ENCODE measurements around the gene COL1A2. TPM values are rescaled to one million over a fixed set of nuclear protein-coding genes. Genes with fewer than 3 reads are reported as not detected.
A peak's percentile ranks its signal among the peaks of the same experiment; 100 is the strongest.

Gene COL1A2
- total and polyA plus RNA-seq, 2 of the 8 experiments (the other 6 are each of a cell fraction or from before 2014, with no cell fraction given): 45.2 to 87.2 TPM

DNA sequence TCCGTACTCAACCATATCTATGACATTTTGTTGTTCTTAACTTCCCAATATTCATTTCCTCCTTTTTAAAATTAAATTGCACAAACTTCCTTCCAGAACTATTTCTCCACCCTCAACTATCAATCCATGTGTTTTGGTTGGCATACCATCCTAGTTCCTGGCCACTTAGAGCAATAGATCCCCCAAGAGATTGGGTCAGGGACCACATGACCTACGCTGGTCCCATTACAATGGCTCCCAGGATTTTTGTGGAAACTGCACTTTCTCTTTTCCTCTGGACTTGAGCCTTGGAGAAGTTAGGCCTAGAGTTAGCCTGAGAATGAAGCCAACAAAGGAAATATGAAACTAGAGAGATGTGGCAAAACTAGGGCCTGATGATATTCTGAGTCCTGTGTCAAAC lies 59.2 kb downstream of the COL1A2 start:
- Histone ChIP-seq H3K4ac (replicated peaks; ENCODE audit: insufficient read length, low read depth, low read length) (no peak overlapping the region), H2BK15ac (ENCODE audit: low read length) (no peak overlapping the region), H4K91ac (replicated peaks; ENCODE audit: insufficient read length, low read length) (no peak overlapping the region), H3K4me2 (ENCODE audit: insufficient read depth in 1 of 2, low read depth in 2 of 2, low read length in 2 of 2) (no peak overlapping the region), H3K4me3 (ENCODE audit: extremely low read depth in 1 of 4, insufficient read depth in 2 of 4, low read depth in 3 of 4, low read length in 4 of 4) (no peak overlapping the region), H3K27ac (ENCODE audit: low read depth, low read length) (no peak overlapping the region), H3K79me1 (ENCODE audit: low read depth, low read length) (no peaks in the 10 kb centered on the region), H3K56ac (replicated peaks; ENCODE audit: insufficient read length, low read depth, low read length) (no peak overlapping the region), H2BK120ac (replicated peaks; ENCODE audit: low read depth, low read length) (no peak overlapping the region), H4K20me1 (replicated peaks in 1 of 2; ENCODE audit: control insufficient read depth in 1 of 2, insufficient read depth in 2 of 2, low read length in 2 of 2) (no peaks in the 10 kb centered on the region), H3K14ac (ENCODE audit: insufficient read length) (no peak overlapping the region), H3K23me2 (ENCODE audit: low read depth, low read length) (no peaks in the 10 kb centered on the region), H4K5ac (ENCODE audit: insufficient read length, low read depth, low read length) (no peak overlapping the region), H2BK20ac (ENCODE audit: low read length) (no peak overlapping the region), H3K79me2 (ENCODE audit: control insufficient read depth in 1 of 2, insufficient read depth in 2 of 2, low read length in 2 of 2) (no peaks in the 10 kb centered on the region), H3K9ac (replicated peaks in 1 of 4; ENCODE audit: extremely low read depth in 1 of 4, low read depth in 3 of 4, low read length in 3 of 4) (no peak overlapping the region), H3K23ac (ENCODE audit: insufficient read length) (no peak overlapping the region), H2BK5ac (ENCODE audit: low read depth, low read length) (no peak overlapping the region), H4K8ac (ENCODE audit: extremely low read depth, insufficient read depth, low read length) (no peak overlapping the region), H2BK12ac (ENCODE audit: low read depth, low read length) (no peak overlapping the region), H3K27me3 (replicated peaks in 1 of 4; ENCODE audit: control insufficient read depth in 3 of 4, extremely low read depth in 1 of 4, insufficient read depth in 3 of 4, low read length in 3 of 4) (peaks cover 0 to 3% (median 0%) of the 10 kb centered on the region in 4 experiments; a peak in 1 of 7 replicates), H3K18ac (ENCODE audit: extremely low read depth, low read length) (no peak overlapping the region), H3K4me1 (replicated peaks in 1 of 4; ENCODE audit: control insufficient read depth in 3 of 4, insufficient read depth in 4 of 4, low read length in 3 of 4) (no peaks in the 10 kb centered on the region), H3K9me3 (ENCODE audit: insufficient read depth in 2 of 2, low read depth in 1 of 2, low read length in 1 of 2) (no peaks in the 10 kb centered on the region), H2AFZ (ENCODE audit: low read length) (0 out of 2 replicates have a peak overlapping the region, but pooled peaks have one; percentile 70), H3K36me3 (ENCODE audit: control insufficient read depth in 2 of 4, insufficient read depth in 4 of 4, low read length in 3 of 4) (no peaks in the 10 kb centered on the region), H2AK5ac (ENCODE audit: low read depth, low read length) (no peak overlapping the region)
- POLR2A ChIA-PET (ENCODE audit: partially characterized antibody): no interaction called here
- WGBS, 2 experiments (ENCODE audit: extremely low coverage in 1 of 2, insufficient coverage in 1 of 2, insufficient read length in 1 of 2, insufficient replicate concordance in 2 of 2, low coverage in 1 of 2, low lambda C conversion rate in 2 of 2, missing lambda C conversion rate in 1 of 2): 85 to 100% methylated on average over 1 to 2 of the region's 2 CpGs
- no peak for FAIRE-seq
- no peak for DNase-seq (ENCODE audit: low read depth in 1 of 2, low spot score in 2 of 2)
- CTCF ChIA-PET (ENCODE audit: partially characterized antibody): no interaction called here
- TF ChIP-seq, protein P1, sequence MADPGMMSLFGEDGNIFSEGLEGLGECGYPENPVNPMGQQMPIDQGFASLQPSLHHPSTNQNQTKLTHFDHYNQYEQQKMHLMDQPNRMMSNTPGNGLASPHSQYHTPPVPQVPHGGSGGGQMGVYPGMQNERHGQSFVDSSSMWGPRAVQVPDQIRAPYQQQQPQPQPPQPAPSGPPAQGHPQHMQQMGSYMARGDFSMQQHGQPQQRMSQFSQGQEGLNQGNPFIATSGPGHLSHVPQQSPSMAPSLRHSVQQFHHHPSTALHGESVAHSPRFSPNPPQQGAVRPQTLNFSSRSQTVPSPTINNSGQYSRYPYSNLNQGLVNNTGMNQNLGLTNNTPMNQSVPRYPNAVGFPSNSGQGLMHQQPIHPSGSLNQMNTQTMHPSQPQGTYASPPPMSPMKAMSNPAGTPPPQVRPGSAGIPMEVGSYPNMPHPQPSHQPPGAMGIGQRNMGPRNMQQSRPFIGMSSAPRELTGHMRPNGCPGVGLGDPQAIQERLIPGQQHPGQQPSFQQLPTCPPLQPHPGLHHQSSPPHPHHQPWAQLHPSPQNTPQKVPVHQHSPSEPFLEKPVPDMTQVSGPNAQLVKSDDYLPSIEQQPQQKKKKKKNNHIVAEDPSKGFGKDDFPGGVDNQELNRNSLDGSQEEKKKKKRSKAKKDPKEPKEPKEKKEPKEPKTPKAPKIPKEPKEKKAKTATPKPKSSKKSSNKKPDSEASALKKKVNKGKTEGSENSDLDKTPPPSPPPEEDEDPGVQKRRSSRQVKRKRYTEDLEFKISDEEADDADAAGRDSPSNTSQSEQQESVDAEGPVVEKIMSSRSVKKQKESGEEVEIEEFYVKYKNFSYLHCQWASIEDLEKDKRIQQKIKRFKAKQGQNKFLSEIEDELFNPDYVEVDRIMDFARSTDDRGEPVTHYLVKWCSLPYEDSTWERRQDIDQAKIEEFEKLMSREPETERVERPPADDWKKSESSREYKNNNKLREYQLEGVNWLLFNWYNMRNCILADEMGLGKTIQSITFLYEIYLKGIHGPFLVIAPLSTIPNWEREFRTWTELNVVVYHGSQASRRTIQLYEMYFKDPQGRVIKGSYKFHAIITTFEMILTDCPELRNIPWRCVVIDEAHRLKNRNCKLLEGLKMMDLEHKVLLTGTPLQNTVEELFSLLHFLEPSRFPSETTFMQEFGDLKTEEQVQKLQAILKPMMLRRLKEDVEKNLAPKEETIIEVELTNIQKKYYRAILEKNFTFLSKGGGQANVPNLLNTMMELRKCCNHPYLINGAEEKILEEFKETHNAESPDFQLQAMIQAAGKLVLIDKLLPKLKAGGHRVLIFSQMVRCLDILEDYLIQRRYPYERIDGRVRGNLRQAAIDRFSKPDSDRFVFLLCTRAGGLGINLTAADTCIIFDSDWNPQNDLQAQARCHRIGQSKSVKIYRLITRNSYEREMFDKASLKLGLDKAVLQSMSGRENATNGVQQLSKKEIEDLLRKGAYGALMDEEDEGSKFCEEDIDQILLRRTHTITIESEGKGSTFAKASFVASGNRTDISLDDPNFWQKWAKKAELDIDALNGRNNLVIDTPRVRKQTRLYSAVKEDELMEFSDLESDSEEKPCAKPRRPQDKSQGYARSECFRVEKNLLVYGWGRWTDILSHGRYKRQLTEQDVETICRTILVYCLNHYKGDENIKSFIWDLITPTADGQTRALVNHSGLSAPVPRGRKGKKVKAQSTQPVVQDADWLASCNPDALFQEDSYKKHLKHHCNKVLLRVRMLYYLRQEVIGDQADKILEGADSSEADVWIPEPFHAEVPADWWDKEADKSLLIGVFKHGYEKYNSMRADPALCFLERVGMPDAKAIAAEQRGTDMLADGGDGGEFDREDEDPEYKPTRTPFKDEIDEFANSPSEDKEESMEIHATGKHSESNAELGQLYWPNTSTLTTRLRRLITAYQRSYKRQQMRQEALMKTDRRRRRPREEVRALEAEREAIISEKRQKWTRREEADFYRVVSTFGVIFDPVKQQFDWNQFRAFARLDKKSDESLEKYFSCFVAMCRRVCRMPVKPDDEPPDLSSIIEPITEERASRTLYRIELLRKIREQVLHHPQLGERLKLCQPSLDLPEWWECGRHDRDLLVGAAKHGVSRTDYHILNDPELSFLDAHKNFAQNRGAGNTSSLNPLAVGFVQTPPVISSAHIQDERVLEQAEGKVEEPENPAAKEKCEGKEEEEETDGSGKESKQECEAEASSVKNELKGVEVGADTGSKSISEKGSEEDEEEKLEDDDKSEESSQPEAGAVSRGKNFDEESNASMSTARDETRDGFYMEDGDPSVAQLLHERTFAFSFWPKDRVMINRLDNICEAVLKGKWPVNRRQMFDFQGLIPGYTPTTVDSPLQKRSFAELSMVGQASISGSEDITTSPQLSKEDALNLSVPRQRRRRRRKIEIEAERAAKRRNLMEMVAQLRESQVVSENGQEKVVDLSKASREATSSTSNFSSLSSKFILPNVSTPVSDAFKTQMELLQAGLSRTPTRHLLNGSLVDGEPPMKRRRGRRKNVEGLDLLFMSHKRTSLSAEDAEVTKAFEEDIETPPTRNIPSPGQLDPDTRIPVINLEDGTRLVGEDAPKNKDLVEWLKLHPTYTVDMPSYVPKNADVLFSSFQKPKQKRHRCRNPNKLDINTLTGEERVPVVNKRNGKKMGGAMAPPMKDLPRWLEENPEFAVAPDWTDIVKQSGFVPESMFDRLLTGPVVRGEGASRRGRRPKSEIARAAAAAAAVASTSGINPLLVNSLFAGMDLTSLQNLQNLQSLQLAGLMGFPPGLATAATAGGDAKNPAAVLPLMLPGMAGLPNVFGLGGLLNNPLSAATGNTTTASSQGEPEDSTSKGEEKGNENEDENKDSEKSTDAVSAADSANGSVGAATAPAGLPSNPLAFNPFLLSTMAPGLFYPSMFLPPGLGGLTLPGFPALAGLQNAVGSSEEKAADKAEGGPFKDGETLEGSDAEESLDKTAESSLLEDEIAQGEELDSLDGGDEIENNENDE (IDR thresholded peaks at IDR 0.05; ENCODE audit: insufficient replicate concordance, low read length): no peak
